HL-60 (cell line): ENCODE data around the gene CHD2.

Experiments used
- CTCF ChIP-seq: IDR thresholded peaks from one replicate; pipeline ENCODE4 v1.5.1; 2011; ENCODE audit warnings: low read length, control low read depth, inconsistent platforms; ENCODE audit not compliant: insufficient read depth
- GABPA ChIP-seq: IDR thresholded peaks from 2 replicates; pipeline ENCODE4 v1.6.1; 2012; ENCODE audit warnings: low read depth
- POLR2AphosphoS5 ChIP-seq: IDR thresholded peaks from 2 replicates; pipeline ENCODE4 v1.6.1; 2012; ENCODE audit warnings: low read depth
- REST ChIP-seq: IDR thresholded peaks from 2 replicates; pipeline ENCODE4 v1.6.1; 2012; ENCODE audit warnings: low read depth; ENCODE audit not compliant: insufficient replicate concordance
- SPI1 ChIP-seq: IDR thresholded peaks from 2 replicates; pipeline ENCODE4 v1.6.1; 2012; ENCODE audit warnings: low read depth, mild to moderate bottlenecking, borderline replicate concordance

- no peak for TF ChIP-seq CTCF
- TF ChIP-seq SPI1, result no peak
- TF ChIP-seq REST, result no peak
- no peak for TF ChIP-seq POLR2AphosphoS5
- no peak for TF ChIP-seq GABPA
Measured at GRCh38 chr15:92886815-92887214, 13.3 kb upstream of the CHD2 start.
